Right lobe of liver (tissue), 6 donors: ENCODE data around the gene HLF. TPM values are rescaled to one million over a fixed set of nuclear protein-coding genes. Genes with fewer than 3 reads are reported as not detected.

Experiments used
- ATAC-seq, 4 donors: fragments of 200-7000 bp; cut with Tn5 transposase; one replicate each; pipeline ENCODE4 v1.9.1; 2020; ENCODE audit warnings: mild to moderate bottlenecking in 4 of 4, moderate library complexity in 4 of 4
- DNase-seq, 3 donors: peaks; one replicate each; pipeline ENCODE4 v3.0.0-alpha.2; 2020
- H3K27ac ChIP-seq, 3 donors: fragments of 200-600 bp; one replicate each; pipeline ENCODE4 v1.8.0; 2022
- H3K27me3 ChIP-seq, 2 donors: fragments of 200-600 bp; one replicate each; pipeline ENCODE4 v1.8.0; 2022
- H3K36me3 ChIP-seq, 4 donors: fragments of 200-600 bp; sonication (generic) in 1 of 4; one replicate each; pipeline versions ENCODE4 v1.5.1 to v1.8.0; 2017 to 2022; ENCODE audit warnings: control low read depth in 1 of 4
- H3K4me1 ChIP-seq, 4 donors: fragments of 200-600 bp; sonication (generic) in 1 of 4; one replicate each; pipeline versions ENCODE4 v1.5.1 to v1.8.0; 2017 to 2022; ENCODE audit warnings: control low read depth in 1 of 4
- H3K4me3 ChIP-seq, 3 donors: fragments of 200-600 bp; one replicate each; pipeline ENCODE4 v1.8.0; 2022
- H3K9me3 ChIP-seq, 4 donors: fragments of 200-600 bp; sonication (generic) in 1 of 4; one replicate each; pipeline versions ENCODE4 v1.5.1 to v1.8.0; 2017 to 2022; ENCODE audit warnings: control low read depth in 1 of 4
- POLR2A ChIP-seq: fragments of 450-650 bp; IDR thresholded peaks from one replicate; pipeline ENCODE4 v1.6.1; 2017; ENCODE audit warnings: antibody characterized with exemption, mild to moderate bottlenecking
- WGBS: methylation state at CpG from one replicate; pipeline ENCODE4 v1.1.6; 2018; ENCODE audit warnings: low coverage, low lambda C conversion rate; ENCODE audit not compliant: insufficient coverage; ENCODE audit errors: missing lambda C conversion rate; 5-methylcytosine and 5-hydroxymethylcytosine counted together
- intact Hi-C, 2 donors: fragments of 100-400 bp; cut with DNase I; formaldehyde crosslinking; loops; one replicate each; pipeline versions ENCODE4 v1.11.2 to v1.14.1; 2022
- total RNA-seq, 6 experiments: library from RNA; depleted of rRNA in 2 of 6; stranded (reverse); fragments of >200 nt in 2 of 6; fragmentation: NEBNext Ultra II Directional in 3 of 6; extraction: Animal tissue kit (Norgen Biotek cat#: 25700) in 3 of 6; gene quantifications; one replicate each; pipeline versions ENCODE4 v1.1.0 to v1.2.4, GENCODE V29; 2016 to 2023
- TF ChIP-seq, protein P1 (sequence below), 4 donors: fragments of 200-600 bp in 3 of 4; fragments of 450-650 bp in 1 of 4; IDR thresholded peaks; one replicate each; pipeline versions ENCODE4 v1.5.1 to v1.8.0; 2016 to 2022; ENCODE audit warnings: antibody characterized with exemption in 4 of 4, mild to moderate bottlenecking in 2 of 4
- donor health status: DM: no; HTN: yes; CAD: no.
- donor health status: DM: no; HTN: no; CAD: no.
- donor health status: DM: no; HTN: no; CAD: no.
- donor health status: DM: no; HTN: yes; CAD: no.
- donor health status: DM: no; HTN: yes; CAD: no.

HLF gene
- total RNA-seq, 6 experiments from 2014 or later = 16.4 to 96.9 (median 42.6) TPM

DNA sequence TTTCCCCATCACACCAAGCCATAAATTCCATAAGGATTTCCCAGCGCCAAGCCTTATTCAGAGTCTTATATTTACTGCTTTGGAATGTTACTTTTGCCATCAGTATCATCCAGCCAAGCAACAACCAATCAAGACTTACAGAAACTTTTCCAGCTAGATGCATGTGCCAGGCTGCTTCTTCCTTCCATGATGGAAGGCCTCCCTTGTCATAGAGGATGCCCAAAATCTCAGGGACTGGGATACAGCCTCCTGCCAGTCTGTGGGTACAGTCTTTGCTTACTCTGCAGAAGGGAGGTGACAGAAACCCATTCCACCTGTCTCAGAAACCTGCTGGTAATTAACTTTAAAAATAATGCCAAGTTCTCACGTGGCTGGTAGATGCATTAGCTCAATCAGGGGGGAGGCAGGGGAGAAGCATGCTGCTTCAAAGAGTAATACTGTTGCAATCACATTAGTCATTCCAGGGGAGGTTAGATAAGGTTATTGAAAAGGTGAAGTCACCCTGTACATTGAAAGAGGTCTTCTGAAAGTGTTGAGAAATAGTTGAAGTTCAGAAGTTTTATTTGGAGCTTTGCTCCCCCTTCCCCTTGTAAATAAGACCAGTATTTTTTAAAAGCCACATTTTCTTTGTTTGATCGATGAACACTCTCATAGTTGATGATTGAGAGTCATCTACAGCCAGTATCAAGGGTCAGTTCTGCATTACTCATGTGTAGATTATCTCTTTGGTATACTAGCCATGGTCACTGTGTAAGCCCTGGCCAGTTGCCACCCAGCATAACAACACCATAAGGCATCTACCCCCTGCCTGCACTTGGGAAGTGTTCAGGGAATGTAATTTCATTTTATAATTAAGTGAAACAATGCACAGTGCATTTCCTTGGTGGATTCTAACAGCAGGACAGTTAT lies 22.2 kb downstream of the HLF start:
- TF ChIP-seq POLR2A = no peak
- TF ChIP-seq, protein P1, sequence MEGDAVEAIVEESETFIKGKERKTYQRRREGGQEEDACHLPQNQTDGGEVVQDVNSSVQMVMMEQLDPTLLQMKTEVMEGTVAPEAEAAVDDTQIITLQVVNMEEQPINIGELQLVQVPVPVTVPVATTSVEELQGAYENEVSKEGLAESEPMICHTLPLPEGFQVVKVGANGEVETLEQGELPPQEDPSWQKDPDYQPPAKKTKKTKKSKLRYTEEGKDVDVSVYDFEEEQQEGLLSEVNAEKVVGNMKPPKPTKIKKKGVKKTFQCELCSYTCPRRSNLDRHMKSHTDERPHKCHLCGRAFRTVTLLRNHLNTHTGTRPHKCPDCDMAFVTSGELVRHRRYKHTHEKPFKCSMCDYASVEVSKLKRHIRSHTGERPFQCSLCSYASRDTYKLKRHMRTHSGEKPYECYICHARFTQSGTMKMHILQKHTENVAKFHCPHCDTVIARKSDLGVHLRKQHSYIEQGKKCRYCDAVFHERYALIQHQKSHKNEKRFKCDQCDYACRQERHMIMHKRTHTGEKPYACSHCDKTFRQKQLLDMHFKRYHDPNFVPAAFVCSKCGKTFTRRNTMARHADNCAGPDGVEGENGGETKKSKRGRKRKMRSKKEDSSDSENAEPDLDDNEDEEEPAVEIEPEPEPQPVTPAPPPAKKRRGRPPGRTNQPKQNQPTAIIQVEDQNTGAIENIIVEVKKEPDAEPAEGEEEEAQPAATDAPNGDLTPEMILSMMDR (IDR thresholded peaks at IDR 0.05) = no peak
- intact Hi-C loops = no loop called here
- Histone ChIP-seq H3K4me1 (peaks cover 0 to 76% (median 30%) of the 10 kb centered on the region in 4 donors), H3K27me3 (no peaks in the 10 kb centered on the region), H3K4me3 (peak overlapping the region in 1 of 3 donors; percentile 5), H3K36me3 (peaks cover 0 to 15% (median under 1%) of the 10 kb centered on the region in 4 donors), H3K9me3 (no peaks in the 10 kb centered on the region), H3K27ac (peak overlapping the region; percentile 59 to 91 (median 80))
- DNase-seq (peak; percentile 77 to 85 (median 83)), ATAC-seq (peak; percentile 38 to 67 (median 50))
- 38% methylated on average over 3 of the region's 3 CpGs for WGBS

DNA sequence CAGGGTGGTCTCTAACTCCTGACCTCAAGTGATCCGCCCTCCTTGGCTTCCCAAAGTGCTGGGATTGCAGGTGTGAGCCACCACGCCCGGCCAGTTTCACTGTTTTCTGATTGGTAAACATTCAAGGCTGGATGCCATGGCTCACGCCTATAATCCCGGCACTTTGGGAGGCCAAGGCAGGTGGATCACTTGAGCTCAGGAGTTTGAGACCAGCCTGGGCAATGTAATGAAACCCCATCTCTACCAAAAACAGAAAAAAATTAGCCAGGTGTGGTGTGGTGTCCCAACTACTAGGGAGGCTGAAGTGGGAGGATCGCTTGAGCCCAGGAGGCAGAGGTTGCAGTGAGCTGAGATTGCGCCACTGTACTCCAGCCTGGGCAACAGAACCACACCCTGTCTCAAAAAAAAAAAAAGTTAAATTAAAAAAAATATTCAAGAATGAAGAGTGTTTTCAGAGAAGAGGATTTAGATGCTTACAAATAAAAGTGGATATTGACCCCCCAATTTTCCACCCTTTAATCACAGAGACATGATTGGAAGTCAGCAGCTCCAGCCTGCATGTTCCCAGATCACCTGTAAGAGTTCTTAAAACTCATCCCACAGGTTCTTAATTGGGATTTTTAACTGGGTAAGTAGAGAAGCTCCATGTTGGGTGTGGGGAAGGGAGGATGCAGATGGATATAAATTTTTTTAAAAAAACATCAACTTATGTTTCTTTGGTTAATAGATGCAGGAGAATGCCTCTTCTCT lies 23.8 kb downstream of the HLF start:
- ATAC-seq (no peak), DNase-seq (no peak)
- Histone ChIP-seq H3K4me1 (peaks cover 0 to 60% (median 23%) of the 10 kb centered on the region in 4 donors), H3K36me3 (peaks cover 0 to 23% (median 10%) of the 10 kb centered on the region in 4 donors), H3K27ac (peak overlapping the region in 1 of 3 donors; percentile 91), H3K9me3 (no peaks in the 10 kb centered on the region), H3K4me3 (no peak overlapping the region), H3K27me3 (no peaks in the 10 kb centered on the region)
- TF ChIP-seq, protein P1 (IDR thresholded peaks at IDR 0.05) = no peak
- no peak for TF ChIP-seq POLR2A
- intact Hi-C loops = no loop called here
- 76% methylated on average over 6 of the region's 7 CpGs for WGBS

DNA sequence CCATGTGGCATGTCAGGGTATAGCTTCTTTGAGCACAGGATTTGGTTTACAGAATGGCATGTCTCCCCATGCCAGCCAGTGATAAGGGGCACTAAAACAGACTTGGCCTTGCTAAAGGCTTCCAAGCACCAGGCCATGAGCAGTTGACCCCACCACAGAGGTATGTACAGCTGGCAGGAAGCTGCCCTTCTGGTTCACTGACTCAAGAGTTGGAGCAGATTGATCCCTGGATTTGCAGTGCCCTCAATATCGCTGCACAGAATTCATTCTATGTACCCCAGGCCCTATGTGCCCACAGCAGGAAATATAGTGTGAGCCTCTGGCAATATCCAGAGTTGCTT lies 24.3 kb downstream of the HLF start:
- Histone ChIP-seq H3K9me3 (no peaks in the 10 kb centered on the region), H3K27me3 (no peaks in the 10 kb centered on the region), H3K4me3 (no peak overlapping the region), H3K4me1 (peaks cover 0 to 55% (median 22%) of the 10 kb centered on the region in 4 donors), H3K27ac (no peak overlapping the region), H3K36me3 (peaks cover 0 to 23% (median 11%) of the 10 kb centered on the region in 4 donors)
- intact Hi-C loops = no loop called here
- ATAC-seq = no peak
- WGBS = 80% methylated on average over 1 of the region's 1 CpG
- no peak for DNase-seq
- TF ChIP-seq, protein P1 (IDR thresholded peaks at IDR 0.05) = no peak
- TF ChIP-seq POLR2A = no peak

DNA sequence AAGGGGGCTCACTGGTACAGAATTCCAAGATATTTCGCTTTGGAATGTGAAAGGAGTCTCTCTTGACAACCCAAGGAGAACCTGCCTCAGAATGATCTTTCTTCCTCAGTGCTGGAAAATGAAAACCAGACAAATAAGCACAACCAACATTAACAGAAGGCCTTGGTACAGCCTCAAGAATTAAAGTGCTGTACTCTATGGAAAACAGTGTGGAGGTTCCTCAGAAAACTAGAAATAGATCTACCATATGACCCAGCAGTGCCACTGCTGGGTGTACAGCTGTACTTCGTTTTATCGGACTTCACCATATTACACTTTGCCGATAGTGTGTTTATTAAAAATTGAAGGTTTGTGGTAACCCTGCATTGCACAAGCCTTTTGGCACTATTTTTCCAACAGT lies 25.2 kb downstream of the HLF start:
- Histone ChIP-seq H3K4me1 (peaks cover 0 to 52% (median 22%) of the 10 kb centered on the region in 4 donors), H3K4me3 (no peak overlapping the region), H3K27ac (peak overlapping the region in 1 of 3 donors; percentile 31), H3K27me3 (no peaks in the 10 kb centered on the region), H3K36me3 (peaks cover 0 to 23% (median 11%) of the 10 kb centered on the region in 4 donors), H3K9me3 (no peaks in the 10 kb centered on the region)
- intact Hi-C loops = no loop called here
- DNase-seq = no peak
- TF ChIP-seq POLR2A = no peak
- TF ChIP-seq, protein P1 (IDR thresholded peaks at IDR 0.05) = no peak
- no peak for ATAC-seq
- WGBS = 57% methylated on average over 4 of the region's 4 CpGs
